ENCODE data around the gene G3BP2.

- TF ChIP-seq TP53 (CRISPR knock-in tag; IDR thresholded peaks at IDR 0.05): no peak
- TF ChIP-seq SREBF2 (IDR thresholded peaks at IDR 0.05): no peak
- TF ChIP-seq EP300 (IDR thresholded peaks at IDR 0.05): no peak
- no peak for TF ChIP-seq POLR2A (IDR thresholded peaks at IDR 0.05; ENCODE audit: low read length)
Observed at GRCh38 chr4:75630937-75631329, 42.3 kb downstream of the G3BP2 start.

All from A549 (cell line).